HCT116 (cell line): ENCODE results near the gene TF. TPM values are rescaled to one million over a fixed set of nuclear protein-coding genes. Genes with fewer than 3 reads are reported as not detected.

Source experiments
- ATAC-seq: fragments of 200-7000 bp; cut with Tn5 transposase; 2 replicates; pipeline ENCODE4 v1.9.1; 2020; ENCODE audit warnings: mild to moderate bottlenecking, moderate library complexity
- BruUV-seq: library from RNA; stranded (reverse); fragments of 400-500 nt; replicated peaks from 2 replicates; lab custom pipeline; 2021; lab: Mats Ljungman, UMichigan
- CTCF ChIA-PET: fragments of 300-600 bp; sonication (Branson Sonifier 250); formaldehyde crosslinking; loops from one replicate; lab custom pipeline; 2021; ENCODE audit warnings: antibody characterized with exemption; lab: Charles Lee
- POLR2A ChIA-PET: fragments of 300-600, 350-600 bp; sonication (Branson Sonifier 250); formaldehyde crosslinking; loops from one replicate; lab custom pipeline; 2021; ENCODE audit warnings: antibody characterized with exemption; lab: Charles Lee
- RAD21 ChIA-PET, 2 experiments: fragments of 300-600 bp; sonication (Branson Sonifier 250); formaldehyde crosslinking; loops; one replicate each; lab custom pipeline; 2023; ENCODE audit warnings: low total read pairs in 2 of 2; ENCODE audit not compliant: uncharacterized antibody in 2 of 2, unreplicated experiment in 2 of 2, low non-redundant PET in 1 of 2; lab: Charles Lee
- DNase-seq: peaks from one replicate; pipeline ENCODE4 v3.0.0-alpha.2; 2010; ENCODE audit warnings: low read depth, low spot score
- H2AFZ ChIP-seq: fragments of 200-600 bp; shearing (Covaris generic), sonication (generic); 2 replicates; pipeline ENCODE4 v1.6.1; 2017; ENCODE audit warnings: low read depth, mixed run types, mixed read lengths, antibody characterized with exemption, low read length; ENCODE audit not compliant: poor library complexity, severe bottlenecking
- H3K27ac ChIP-seq: 2 replicates; pipeline ENCODE4 v1.5.1; 2012; ENCODE audit warnings: low read depth, low read length
- H3K27me3 ChIP-seq: fragments of 200-600 bp; sonication (generic); 2 replicates; pipeline ENCODE4 v1.6.1; 2016; ENCODE audit warnings: mixed run types, low read length, mixed read lengths; ENCODE audit not compliant: insufficient read depth
- H3K36me3 ChIP-seq, 2 experiments: fragments of 200-500 bp in 1 of 2; fragments of 200-600 bp in 1 of 2; sonication (Bioruptor generic) in 1 of 2; sonication (generic) in 1 of 2; 2 replicates each; pipeline versions ENCODE4 v1.5.1 to v1.6.1; 2014 to 2016; ENCODE audit warnings: low read length in 2 of 2, inconsistent platforms in 1 of 2, mixed read lengths in 1 of 2, mixed run types in 1 of 2; ENCODE audit not compliant: insufficient read depth in 2 of 2, control insufficient read depth in 1 of 2
- H3K4me1 ChIP-seq, 2 experiments: fragments of 200-600 bp in 1 of 2; sonication (generic) in 1 of 2; 2 replicates each; pipeline versions ENCODE4 v1.5.1 to v1.6.1; 2012 to 2017; ENCODE audit warnings: low read length in 2 of 2, inconsistent platforms in 1 of 2, mild to moderate bottlenecking in 1 of 2, mixed read lengths in 1 of 2, mixed run types in 1 of 2, moderate library complexity in 1 of 2; ENCODE audit not compliant: insufficient read depth in 2 of 2, control insufficient read depth in 1 of 2
- H3K4me2 ChIP-seq: fragments of 200-600 bp; sonication (generic); 2 replicates; pipeline ENCODE4 v1.6.1; 2017; ENCODE audit warnings: mixed run types, low read length, mixed read lengths
- H3K4me3 ChIP-seq, 2 experiments: fragments of 200-600 bp in 1 of 2; sonication (generic) in 1 of 2; replicated peaks in 1 of 2; 2 replicates each; pipeline ENCODE4 v1.5.1; 2011 to 2016; ENCODE audit warnings: low read length in 2 of 2, control low read depth in 1 of 2, low read depth in 1 of 2, mild to moderate bottlenecking in 1 of 2, mixed read lengths in 1 of 2, mixed run types in 1 of 2
- H3K79me2 ChIP-seq: fragments of 200-600 bp; sonication (generic); 2 replicates; pipeline ENCODE4 v1.6.1; 2017; ENCODE audit warnings: mild to moderate bottlenecking, mixed run types, low read length, moderate library complexity, mixed read lengths; ENCODE audit not compliant: insufficient read depth
- H3K9ac ChIP-seq: fragments of 200-600 bp; sonication (generic); 2 replicates; pipeline ENCODE4 v1.6.1; 2016; ENCODE audit warnings: low read length, mixed read lengths
- H3K9me2 ChIP-seq: fragments of 200-600 bp; sonication (generic), shearing (Covaris generic); 2 replicates; pipeline ENCODE4 v1.6.1; 2017; ENCODE audit warnings: mixed run types, mild to moderate bottlenecking, moderate library complexity; ENCODE audit not compliant: insufficient read depth
- H3K9me3 ChIP-seq, 2 experiments: fragments of 200-500 bp in 1 of 2; fragments of 200-600 bp in 1 of 2; sonication (Bioruptor generic) in 1 of 2; sonication (generic) in 1 of 2; 2 replicates each; pipeline ENCODE4 v1.6.1; 2014 to 2017; ENCODE audit warnings: low read length in 2 of 2, mixed read lengths in 2 of 2, inconsistent platforms in 1 of 2, low read depth in 1 of 2, mild to moderate bottlenecking in 1 of 2, mixed run types in 1 of 2, moderate library complexity in 1 of 2; ENCODE audit not compliant: control insufficient read depth in 1 of 2, insufficient read depth in 1 of 2
- H4K20me1 ChIP-seq: fragments of 200-600 bp; sonication (generic), shearing (Covaris generic); 2 replicates; pipeline ENCODE4 v1.6.1; 2017; ENCODE audit warnings: mixed run types, mild to moderate bottlenecking, moderate library complexity; ENCODE audit not compliant: insufficient read depth
- EGR1 ChIP-seq: IDR thresholded peaks from 2 replicates; pipeline ENCODE4 v1.6.1; 2012; ENCODE audit warnings: low read depth
- POLR2A ChIP-seq: IDR thresholded peaks from 2 replicates; pipeline ENCODE4 v1.7.0; 2011; ENCODE audit warnings: borderline replicate concordance; ENCODE audit not compliant: insufficient read depth, insufficient read length; ENCODE audit errors: extremely low read depth
- RAD21 ChIP-seq: IDR thresholded peaks from 2 replicates; pipeline ENCODE4 v1.6.1; 2012; ENCODE audit warnings: low read depth, mild to moderate bottlenecking
- SP1 ChIP-seq: IDR thresholded peaks from 2 replicates; pipeline ENCODE4 v1.6.1; 2012; ENCODE audit warnings: low read depth
- SRF ChIP-seq: IDR thresholded peaks from 2 replicates; pipeline ENCODE4 v1.6.1; 2012; ENCODE audit warnings: low read depth
- ZBTB33 ChIP-seq: IDR thresholded peaks from 2 replicates; pipeline ENCODE4 v1.6.1; 2011; ENCODE audit warnings: mild to moderate bottlenecking, low read length, moderate library complexity; ENCODE audit not compliant: insufficient replicate concordance; ENCODE audit errors: extremely low read depth
- ZFX ChIP-seq: fragments of 450-650 bp; IDR thresholded peaks from 2 replicates; pipeline ENCODE4 v1.6.1; 2017
- ZNF274 ChIP-seq: fragments of 200-500 bp; sonication (Bioruptor generic); IDR thresholded peaks from 2 replicates; pipeline ENCODE4 v1.6.1; 2014; ENCODE audit warnings: mild to moderate bottlenecking, low read depth, low read length, inconsistent platforms
- intact Hi-C: fragments of 100-400 bp; cut with micrococcal nuclease; formaldehyde crosslinking; loops from 2 replicates; pipeline ENCODE4 v1.10.0; 2022
- total RNA-seq: library from RNA; stranded (reverse); gene quantifications from one replicate; pipeline ENCODE4 v1.2.1, GENCODE V29; 2021; ENCODE audit not compliant: unreplicated experiment
- TF ChIP-seq, protein P1 (sequence below): IDR thresholded peaks from 2 replicates; pipeline ENCODE4 v1.6.1; 2012
- TF ChIP-seq, protein P2 (sequence below), 3 experiments: fragments of 200-600 bp in 1 of 3; sonication (generic) in 1 of 3; IDR thresholded peaks in 2 of 3; conservative IDR thresholded peaks in 1 of 3; 2 replicates each; pipeline ENCODE4 v1.5.1; 2012 to 2017; ENCODE audit warnings: low read depth in 2 of 3, low read length in 2 of 3, antibody characterized with exemption in 1 of 3, borderline replicate concordance in 1 of 3, control low read depth in 1 of 3, mild to moderate bottlenecking in 1 of 3, mixed read lengths in 1 of 3, mixed run types in 1 of 3, moderate library complexity in 1 of 3; ENCODE audit not compliant: insufficient read depth in 1 of 3

The TF gene
- total RNA-seq, 1 experiment from 2014 or later = 10.4 TPM

GRCh38 chr3:133760916-133761315, 14.7 kb downstream of the TF start:
- no TSS peak for BruUV-seq
- H4K20me1 ChIP-seq = no peaks in the 10 kb centered on the region
- ChIA-PET CTCF (no interaction called here), RAD21 (no interaction called here)
- H3K4me1 ChIP-seq = no peaks in the 10 kb centered on the region
- TF ChIP-seq ZFX (no peak), ZBTB33 (no peak), POLR2A (no peak), SRF (no peak), ZNF274 (no peak), EGR1 (no peak), RAD21 (no peak), SP1 (no peak)
- TF ChIP-seq, protein P1, sequence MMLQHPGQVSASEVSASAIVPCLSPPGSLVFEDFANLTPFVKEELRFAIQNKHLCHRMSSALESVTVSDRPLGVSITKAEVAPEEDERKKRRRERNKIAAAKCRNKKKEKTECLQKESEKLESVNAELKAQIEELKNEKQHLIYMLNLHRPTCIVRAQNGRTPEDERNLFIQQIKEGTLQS = no peak
- TF ChIP-seq, protein P2, sequence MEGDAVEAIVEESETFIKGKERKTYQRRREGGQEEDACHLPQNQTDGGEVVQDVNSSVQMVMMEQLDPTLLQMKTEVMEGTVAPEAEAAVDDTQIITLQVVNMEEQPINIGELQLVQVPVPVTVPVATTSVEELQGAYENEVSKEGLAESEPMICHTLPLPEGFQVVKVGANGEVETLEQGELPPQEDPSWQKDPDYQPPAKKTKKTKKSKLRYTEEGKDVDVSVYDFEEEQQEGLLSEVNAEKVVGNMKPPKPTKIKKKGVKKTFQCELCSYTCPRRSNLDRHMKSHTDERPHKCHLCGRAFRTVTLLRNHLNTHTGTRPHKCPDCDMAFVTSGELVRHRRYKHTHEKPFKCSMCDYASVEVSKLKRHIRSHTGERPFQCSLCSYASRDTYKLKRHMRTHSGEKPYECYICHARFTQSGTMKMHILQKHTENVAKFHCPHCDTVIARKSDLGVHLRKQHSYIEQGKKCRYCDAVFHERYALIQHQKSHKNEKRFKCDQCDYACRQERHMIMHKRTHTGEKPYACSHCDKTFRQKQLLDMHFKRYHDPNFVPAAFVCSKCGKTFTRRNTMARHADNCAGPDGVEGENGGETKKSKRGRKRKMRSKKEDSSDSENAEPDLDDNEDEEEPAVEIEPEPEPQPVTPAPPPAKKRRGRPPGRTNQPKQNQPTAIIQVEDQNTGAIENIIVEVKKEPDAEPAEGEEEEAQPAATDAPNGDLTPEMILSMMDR (IDR thresholded peaks at IDR 0.05 in 2 of 3, conservative IDR thresholded peaks at IDR 0.05 in 1 of 3; ENCODE audit: borderline replicate concordance in 1 of 3, insufficient read depth in 1 of 3, low read depth in 2 of 3, low read length in 2 of 3) = no peak
- TF ChIP-seq, all 23 proteins: peak for 0
- H3K4me3 ChIP-seq = no peak overlapping the region
- ATAC-seq (no peak), DNase-seq (no peak)
- H3K27ac ChIP-seq = no peak overlapping the region
- H3K9me3 ChIP-seq = no peaks in the 10 kb centered on the region
- no peaks in the 10 kb centered on the region for H3K9me2 ChIP-seq
- H3K36me3 ChIP-seq = no peaks in the 10 kb centered on the region
- H3K9ac ChIP-seq = no peak overlapping the region
- H3K79me2 ChIP-seq = no peaks in the 10 kb centered on the region
- H2AFZ ChIP-seq = no peak overlapping the region
- intact Hi-C loops = no loop called here
- POLR2A ChIA-PET = no interaction called here
- H3K4me2 ChIP-seq = no peak overlapping the region
- peaks cover 25% of the 10 kb centered on the region for H3K27me3 ChIP-seq
